GM12875 (cell line): ENCODE measurements around the gene PIANP.
"Not testable (repeated sequence)": the region's sequence is repeated elsewhere in the genome, so short reads cannot be mapped to it uniquely, and the experiment has no call there.

Experiments
- H3K4me3 ChIP-seq: one replicate; pipeline ENCODE4 v1.5.1; 2011; ENCODE audit warnings: low read depth, low read length, control low read depth
- CTCF ChIP-seq: IDR thresholded peaks from 2 replicates; pipeline ENCODE4 v1.5.1; 2011; ENCODE audit warnings: low read depth, mild to moderate bottlenecking, control low read depth, inconsistent platforms, low read length, moderate library complexity, borderline replicate concordance; ENCODE audit not compliant: insufficient read depth

The PIANP gene

GRCh38 chr12:6723607-6724408 is 23.2 kb upstream of the PIANP start, which contains the start of gene COPS7A:
COPS7A (plus strand) TSS chr12:6724046; CDS start chr12:6724657, 611 bp downstream.
- H3K4me3 ChIP-seq, result peak within 1 kb of the TSS; percentile 75
- no peak for TF ChIP-seq CTCF

GRCh38 chr12:6722863-6723262 is 22.2 kb upstream of the PIANP start:
- TF ChIP-seq CTCF, result no peak
- no peak overlapping the region for H3K4me3 ChIP-seq

- no peak overlapping the region for H3K4me3 ChIP-seq
- TF ChIP-seq CTCF, result no peak
These were observed 16.3 kb upstream of the PIANP start for GRCh38 chr12:6716874-6717437.

GRCh38 chr12:6716031-6716873 is 15.6 kb upstream of the PIANP start:
- H3K4me3 ChIP-seq, result not testable (repeated sequence)

- no peak overlapping the region for H3K4me3 ChIP-seq
- no peak for TF ChIP-seq CTCF
These were observed 8.4 kb upstream of the PIANP start for GRCh38 chr12:6708960-6709394.

GRCh38 chr12:6708351-6708750 is 7.7 kb upstream of the PIANP start:
- not testable (repeated sequence) for H3K4me3 ChIP-seq

GRCh38 chr12:6703631-6704030 is 3.0 kb upstream of the PIANP start:
- TF ChIP-seq CTCF, result no peak
- no peak overlapping the region for H3K4me3 ChIP-seq

GRCh38 chr12:6701078-6701768 is 608 bp upstream of the PIANP start:
- H3K4me3 ChIP-seq, result no peak overlapping the region
- no peak for TF ChIP-seq CTCF
